ENCODE measurements around the gene UBR3. TPM values are rescaled to one million over a fixed set of nuclear protein-coding genes. Genes with fewer than 3 reads are reported as not detected.

Gene UBR3
- total RNA-seq, 1 donor from 2014 or later: 23.0 TPM

DNA sequence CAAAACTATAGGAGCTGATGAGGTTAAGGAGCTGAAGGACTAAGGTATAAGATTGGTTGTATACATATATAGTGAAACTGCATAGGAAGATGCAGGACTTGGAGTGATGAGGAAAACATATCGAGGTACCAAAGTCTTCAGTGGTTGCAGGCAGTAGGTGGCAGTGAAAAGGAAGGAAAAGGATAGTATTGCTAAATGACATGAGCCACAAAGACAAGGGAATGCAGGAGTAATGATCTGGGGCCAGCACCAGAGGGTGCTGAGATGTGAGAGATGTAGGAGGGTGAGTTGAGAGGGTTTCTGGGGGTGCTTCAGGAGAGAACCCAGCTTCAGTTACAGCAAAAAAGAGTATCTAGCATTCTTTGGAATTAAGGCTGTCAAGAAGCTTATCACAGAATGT, 178.4 kb downstream of the UBR3 start:
- Histone ChIP-seq H3K27me3 (ENCODE audit: control insufficient read depth, insufficient read depth, low read length) (no peaks in the 10 kb centered on the region), H3K36me3 (ENCODE audit: control insufficient read depth, insufficient read depth, low read length) (no peaks in the 10 kb centered on the region), H3K4me3 (ENCODE audit: low read depth, low read length) (no peak overlapping the region)
- TF ChIP-seq, protein P1, sequence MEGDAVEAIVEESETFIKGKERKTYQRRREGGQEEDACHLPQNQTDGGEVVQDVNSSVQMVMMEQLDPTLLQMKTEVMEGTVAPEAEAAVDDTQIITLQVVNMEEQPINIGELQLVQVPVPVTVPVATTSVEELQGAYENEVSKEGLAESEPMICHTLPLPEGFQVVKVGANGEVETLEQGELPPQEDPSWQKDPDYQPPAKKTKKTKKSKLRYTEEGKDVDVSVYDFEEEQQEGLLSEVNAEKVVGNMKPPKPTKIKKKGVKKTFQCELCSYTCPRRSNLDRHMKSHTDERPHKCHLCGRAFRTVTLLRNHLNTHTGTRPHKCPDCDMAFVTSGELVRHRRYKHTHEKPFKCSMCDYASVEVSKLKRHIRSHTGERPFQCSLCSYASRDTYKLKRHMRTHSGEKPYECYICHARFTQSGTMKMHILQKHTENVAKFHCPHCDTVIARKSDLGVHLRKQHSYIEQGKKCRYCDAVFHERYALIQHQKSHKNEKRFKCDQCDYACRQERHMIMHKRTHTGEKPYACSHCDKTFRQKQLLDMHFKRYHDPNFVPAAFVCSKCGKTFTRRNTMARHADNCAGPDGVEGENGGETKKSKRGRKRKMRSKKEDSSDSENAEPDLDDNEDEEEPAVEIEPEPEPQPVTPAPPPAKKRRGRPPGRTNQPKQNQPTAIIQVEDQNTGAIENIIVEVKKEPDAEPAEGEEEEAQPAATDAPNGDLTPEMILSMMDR (IDR thresholded peaks at IDR 0.05; ENCODE audit: insufficient read depth, low read length, poor library complexity, severe bottlenecking): no peak
- DNase-seq (ENCODE audit: low read depth): no peak

DNA sequence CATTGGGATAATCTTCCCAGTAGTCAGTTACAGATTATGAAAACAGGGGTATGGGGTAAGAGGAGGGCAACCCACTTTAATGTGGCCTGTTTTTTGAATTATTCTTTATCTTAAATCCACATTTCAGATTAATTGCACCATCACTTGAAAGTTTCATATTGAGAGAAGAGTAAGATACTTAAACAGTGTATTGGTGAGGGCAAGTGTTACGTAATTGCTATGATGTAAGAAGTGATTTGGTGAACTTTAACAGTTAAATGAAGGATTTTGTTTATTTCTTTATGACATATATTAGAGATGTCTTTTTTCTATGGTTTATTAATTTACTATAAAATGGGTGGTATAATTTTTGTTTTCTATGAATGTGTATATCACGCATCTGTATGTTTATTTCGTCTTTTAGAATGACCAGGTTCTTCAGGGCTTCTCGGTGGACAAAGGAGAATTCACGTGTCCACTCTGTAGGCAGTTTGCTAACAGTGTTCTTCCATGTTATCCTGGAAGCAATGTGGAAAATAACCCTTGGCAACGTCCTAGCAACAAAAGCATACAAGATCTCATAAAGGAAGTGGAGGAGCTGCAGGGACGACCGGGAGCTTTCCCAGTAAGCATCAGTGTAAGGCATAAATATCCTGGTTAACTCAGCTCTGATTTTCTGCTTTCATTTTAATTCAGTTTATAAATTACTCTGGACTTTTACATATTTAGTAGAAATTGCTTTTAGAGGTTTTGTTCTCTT, 179.5 kb downstream of the UBR3 start:
- Histone ChIP-seq H3K4me3 (ENCODE audit: low read depth, low read length) (no peak overlapping the region), H3K36me3 (ENCODE audit: control insufficient read depth, insufficient read depth, low read length) (no peaks in the 10 kb centered on the region), H3K27me3 (ENCODE audit: control insufficient read depth, insufficient read depth, low read length) (no peaks in the 10 kb centered on the region)
- no peak for DNase-seq (ENCODE audit: low read depth)
- TF ChIP-seq, protein P1 (IDR thresholded peaks at IDR 0.05; ENCODE audit: insufficient read depth, low read length, poor library complexity, severe bottlenecking): no peak

DNA sequence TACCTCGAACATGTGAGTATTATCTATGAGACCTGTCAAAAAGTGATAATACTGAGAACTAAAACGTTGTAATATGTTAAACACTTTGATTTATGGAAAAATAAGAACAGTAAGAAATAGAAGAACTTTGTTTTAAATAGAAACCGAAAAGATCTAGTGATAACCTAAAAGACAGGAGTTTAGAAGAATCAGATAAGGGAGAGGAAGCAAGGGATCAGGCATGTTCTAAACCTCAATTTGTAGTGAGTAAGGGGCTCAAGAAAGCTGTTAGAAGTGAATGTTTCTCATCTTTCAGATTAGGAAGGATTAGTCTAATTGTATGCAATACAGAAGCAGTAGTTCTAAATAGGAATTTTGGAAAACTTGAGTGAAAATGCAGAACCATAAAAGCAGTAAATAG, 182.0 kb downstream of the UBR3 start:
- no peak for DNase-seq (ENCODE audit: low read depth)
- Histone ChIP-seq H3K36me3 (ENCODE audit: control insufficient read depth, insufficient read depth, low read length) (no peaks in the 10 kb centered on the region), H3K27me3 (ENCODE audit: control insufficient read depth, insufficient read depth, low read length) (no peaks in the 10 kb centered on the region), H3K4me3 (ENCODE audit: low read depth, low read length) (no peak overlapping the region)
- TF ChIP-seq, protein P1 (IDR thresholded peaks at IDR 0.05; ENCODE audit: insufficient read depth, low read length, poor library complexity, severe bottlenecking): no peak

DNA sequence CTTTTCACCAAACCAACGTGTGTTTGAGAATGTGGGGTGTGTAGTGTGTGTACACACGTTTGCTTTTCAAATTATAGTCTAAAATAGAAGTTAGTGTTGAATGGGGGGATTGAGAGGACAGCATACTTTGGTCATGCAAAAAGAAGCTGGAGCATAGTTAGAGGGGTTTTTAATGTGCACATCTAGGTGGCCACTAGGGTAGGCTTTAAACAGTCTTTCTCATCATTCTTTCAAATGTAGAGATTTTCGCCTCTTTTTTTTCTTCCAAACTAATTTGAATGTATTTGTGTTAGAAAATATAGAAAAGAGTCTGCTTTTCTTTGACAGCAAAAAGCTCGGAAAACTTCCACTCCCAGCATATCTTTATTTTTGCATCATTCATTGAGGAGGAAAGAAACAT, 185.5 kb downstream of the UBR3 start:
- TF ChIP-seq, protein P1 (IDR thresholded peaks at IDR 0.05; ENCODE audit: insufficient read depth, low read length, poor library complexity, severe bottlenecking): no peak
- H3K4me3 ChIP-seq (ENCODE audit: low read depth, low read length): no peak overlapping the region
- H3K36me3 ChIP-seq (ENCODE audit: control insufficient read depth, insufficient read depth, low read length): no peaks in the 10 kb centered on the region
- H3K27me3 ChIP-seq (ENCODE audit: control insufficient read depth, insufficient read depth, low read length): no peaks in the 10 kb centered on the region
- no peak for DNase-seq (ENCODE audit: low read depth)

DNA sequence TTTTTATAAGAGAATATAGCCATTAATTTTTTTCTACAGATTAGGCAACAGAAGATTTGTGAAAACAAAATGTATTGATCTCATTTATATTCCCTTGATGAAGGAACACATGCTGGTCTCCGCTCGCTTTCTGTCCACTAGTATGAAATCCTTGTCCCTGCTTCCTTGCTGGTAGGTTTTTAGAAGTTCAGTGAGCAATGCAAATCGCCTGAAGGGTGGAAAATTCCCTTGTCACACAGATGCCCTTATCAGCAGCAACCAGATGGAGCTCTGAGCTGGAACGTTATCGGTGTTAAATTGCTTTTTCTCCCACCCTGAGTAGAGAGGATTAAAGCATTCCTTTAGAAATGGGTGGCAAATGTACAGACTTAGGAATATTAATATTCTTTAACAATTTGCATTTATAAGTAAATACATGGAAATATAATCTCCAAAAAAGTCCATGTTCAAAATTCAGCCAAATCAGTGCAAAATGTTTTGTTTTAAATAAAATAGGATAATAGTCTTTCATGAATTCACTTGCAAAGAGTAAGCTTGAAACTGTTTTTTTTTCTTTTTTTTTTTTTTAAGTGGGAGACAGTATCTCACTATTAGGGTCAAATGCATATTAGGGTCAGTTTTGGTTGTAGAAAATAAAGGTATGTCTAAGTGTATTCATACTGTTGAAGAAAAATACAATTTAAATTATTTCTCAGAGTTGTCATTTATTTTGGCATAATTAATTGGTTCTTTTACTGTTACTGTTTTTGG, 186.7 kb downstream of the UBR3 start:
- no peak overlapping the region for H3K4me3 ChIP-seq (ENCODE audit: low read depth, low read length)
- TF ChIP-seq, protein P1 (IDR thresholded peaks at IDR 0.05; ENCODE audit: insufficient read depth, low read length, poor library complexity, severe bottlenecking): no peak
- no peak for DNase-seq (ENCODE audit: low read depth)

More for the DNA sequence above, 186.7 kb downstream of the UBR3 start:
- H3K36me3 ChIP-seq (ENCODE audit: control insufficient read depth, insufficient read depth, low read length): no peaks in the 10 kb centered on the region
- H3K27me3 ChIP-seq (ENCODE audit: control insufficient read depth, insufficient read depth, low read length): no peaks in the 10 kb centered on the region

All from kidney epithelial cell (primary cell).